HEK293T (cell line): ENCODE results near the gene CDH24.

Source experiments
- CTCF ChIA-PET: fragments of 350-600 bp; formaldehyde crosslinking; extraction: SDS; loops from one replicate; lab custom pipeline; 2021; ENCODE audit warnings: antibody characterized with exemption, inconsistent platforms; lab: Yijun Ruan, JAX
- POLR2A ChIA-PET: fragments of 350-600 bp; formaldehyde crosslinking; extraction: SDS; loops from one replicate; lab custom pipeline; 2020; ENCODE audit warnings: antibody characterized with exemption, inconsistent platforms; lab: Yijun Ruan, JAX
- DNase-seq: peaks from one replicate; pipeline ENCODE4 v3.0.0; 2012; ENCODE audit warnings: mixed read lengths; ENCODE audit errors: extremely low spot score
- ARNT ChIP-seq: fragments of 450-650 bp; IDR thresholded peaks from 2 replicates; pipeline ENCODE4 v1.6.1; 2017; ENCODE audit warnings: mild to moderate bottlenecking
- BHLHE40 ChIP-seq: fragments of 450-650 bp; IDR thresholded peaks from 2 replicates; pipeline ENCODE4 v1.6.1; 2016; ENCODE audit warnings: mild to moderate bottlenecking, moderate library complexity, borderline replicate concordance
- CTBP1 ChIP-seq: fragments of 450-650 bp; IDR thresholded peaks from 2 replicates; pipeline ENCODE4 v1.6.1; 2016; ENCODE audit warnings: borderline replicate concordance
- ELF4 ChIP-seq: fragments of 450-650 bp; IDR thresholded peaks from 2 replicates; pipeline ENCODE4 v1.6.1; 2017; ENCODE audit warnings: antibody characterized with exemption
- FOXA1 ChIP-seq: fragments of 450-650 bp; IDR thresholded peaks from 2 replicates; pipeline ENCODE4 v1.6.1; 2016; ENCODE audit warnings: mild to moderate bottlenecking
- FOXK2 ChIP-seq: fragments of 450-650 bp; IDR thresholded peaks from 2 replicates; pipeline ENCODE4 v1.6.1; 2016; ENCODE audit warnings: mild to moderate bottlenecking
- FOXM1 ChIP-seq: fragments of 450-650 bp; IDR thresholded peaks from 2 replicates; pipeline ENCODE4 v1.6.1; 2017; ENCODE audit warnings: mild to moderate bottlenecking, borderline replicate concordance
- HDGF ChIP-seq: fragments of 450-650 bp; IDR thresholded peaks from 2 replicates; pipeline ENCODE4 v1.6.1; 2017; ENCODE audit warnings: antibody characterized with exemption, borderline replicate concordance
- L3MBTL2 ChIP-seq: fragments of 450-650 bp; conservative IDR thresholded peaks from 2 replicates; pipeline ENCODE4 v1.6.1; 2016; ENCODE audit warnings: mild to moderate bottlenecking
- LEF1 ChIP-seq: fragments of 450-650 bp; IDR thresholded peaks from 2 replicates; pipeline ENCODE4 v1.6.1; 2017; ENCODE audit warnings: mild to moderate bottlenecking, borderline replicate concordance
- NFRKB ChIP-seq: fragments of 450-650 bp; IDR thresholded peaks from 2 replicates; pipeline ENCODE4 v1.6.1; 2016; ENCODE audit warnings: mild to moderate bottlenecking, moderate library complexity
- PKNOX1 ChIP-seq: fragments of 450-650 bp; IDR thresholded peaks from 2 replicates; pipeline ENCODE4 v1.6.1; 2016
- SP1 ChIP-seq: fragments of 450-650 bp; IDR thresholded peaks from 2 replicates; pipeline ENCODE4 v1.6.1; 2017
- SUZ12 ChIP-seq: fragments of 450-650 bp; IDR thresholded peaks from 2 replicates; pipeline ENCODE4 v1.6.1; 2016; ENCODE audit warnings: mild to moderate bottlenecking
- TARDBP ChIP-seq: fragments of 450-650 bp; IDR thresholded peaks from 2 replicates; pipeline ENCODE4 v1.6.1; 2016
- ZNF384 ChIP-seq: fragments of 450-650 bp; IDR thresholded peaks from 2 replicates; pipeline ENCODE4 v1.6.1; 2016

Gene CDH24

GRCh38 chr14:23054000-23054811 lies 3.1 kb downstream of the CDH24 start:
- POLR2A ChIA-PET = interaction anchor here (1.0 to 5.1 kb wide), 5 partner anchors 47 to 73 kb away, joined by 3 to 45 read pairs (median 4); no protein-coding TSS in a partner anchor
- CTCF ChIA-PET = interaction anchor here (0.7 to 9.0 kb wide), 4 partner anchors 34 to 70 kb away, joined by 3 to 159 read pairs (median 69); partner anchors contain the start of genes ACIN1, AJUBA and C14orf119
- no peak for TF ChIP-seq NFRKB
- no peak for TF ChIP-seq CTBP1
- no peak for TF ChIP-seq FOXA1
- no peak for TF ChIP-seq L3MBTL2
- TF ChIP-seq LEF1 = no peak
- TF ChIP-seq TARDBP = no peak
- TF ChIP-seq ARNT = no peak
- no peak for TF ChIP-seq BHLHE40
- no peak for TF ChIP-seq ZNF384
- no peak for TF ChIP-seq HDGF
- no peak for TF ChIP-seq SP1
- no peak for TF ChIP-seq PKNOX1
- no peak for TF ChIP-seq SUZ12
- DNase-seq = no peak

GRCh38 chr14:23053426-23053825 lies 3.9 kb downstream of the CDH24 start:
- no peak for DNase-seq
- ChIA-PET POLR2A (interaction anchor here (1.2 kb wide), 1 partner anchor 47 kb away, joined by 3 read pairs; no protein-coding TSS in a partner anchor), CTCF (interaction anchor here (0.7 to 9.0 kb wide), 3 partner anchors 33 to 67 kb away, joined by 5 to 133 read pairs (median 18); no protein-coding TSS in a partner anchor)
- TF ChIP-seq NFRKB (no peak), L3MBTL2 (no peak), ELF4 (no peak), FOXM1 (no peak), ARNT (no peak), SP1 (no peak), LEF1 (no peak), TARDBP (no peak), SUZ12 (no peak), PKNOX1 (no peak), ZNF384 (no peak), FOXK2 (no peak), BHLHE40 (no peak), CTBP1 (no peak), FOXA1 (no peak)

- no peak for TF ChIP-seq TARDBP
- no peak for TF ChIP-seq L3MBTL2
- TF ChIP-seq NFRKB = no peak
- no peak for TF ChIP-seq ZNF384
- no peak for TF ChIP-seq ELF4
- TF ChIP-seq BHLHE40 = no peak
- TF ChIP-seq LEF1 = no peak
- TF ChIP-seq SUZ12 = no peak
- no peak for TF ChIP-seq HDGF
- TF ChIP-seq FOXK2 = no peak
- TF ChIP-seq FOXA1 = no peak
- TF ChIP-seq CTBP1 = no peak
- TF ChIP-seq FOXM1 = no peak
- no peak for TF ChIP-seq SP1
- no peak for DNase-seq
- POLR2A ChIA-PET = interaction anchor here (0.8 to 2.6 kb wide), 4 partner anchors 46 to 133 kb away, joined by 3 to 14 read pairs (median 4); partner anchors contain the start of gene RBM23
- CTCF ChIA-PET = interaction anchor here (2.7 to 9.0 kb wide), 2 partner anchors 59 to 66 kb away, joined by 18 to 133 read pairs; no protein-coding TSS in a partner anchor
These were observed 4.6 kb downstream of the CDH24 start for GRCh38 chr14:23052671-23053070.

GRCh38 chr14:23052182-23052623 lies 5.1 kb downstream of the CDH24 start:
- ChIA-PET CTCF (interaction anchor here (2.7 to 9.0 kb wide), 2 partner anchors 58 to 66 kb away, joined by 18 to 133 read pairs; no protein-coding TSS in a partner anchor), POLR2A (interaction anchor here (0.8 to 2.6 kb wide), 4 partner anchors 46 to 133 kb away, joined by 3 to 14 read pairs (median 4); partner anchors contain the start of gene RBM23)
- DNase-seq = no peak
- no peak for TF ChIP-seq LEF1

GRCh38 chr14:23051141-23052057 lies 5.9 kb downstream of the CDH24 start:
- POLR2A ChIA-PET = interaction anchor here (0.8 to 2.6 kb wide), 5 partner anchors 45 to 132 kb away, joined by 3 to 14 read pairs (median 3); partner anchors contain the start of gene RBM23
- CTCF ChIA-PET = interaction anchor here (2.7 to 9.0 kb wide), 2 partner anchors 57 to 65 kb away, joined by 18 to 133 read pairs; no protein-coding TSS in a partner anchor
- no peak for DNase-seq

More at GRCh38 chr14:23051141-23052057, 5.9 kb downstream of the CDH24 start:
- TF ChIP-seq L3MBTL2 = no peak
- TF ChIP-seq SP1 = no peak
